Measurements from ENCODE around the gene SKOR1.
A peak's percentile ranks its signal among the peaks of the same experiment; 100 is the strongest.

The SKOR1 gene

DNA sequence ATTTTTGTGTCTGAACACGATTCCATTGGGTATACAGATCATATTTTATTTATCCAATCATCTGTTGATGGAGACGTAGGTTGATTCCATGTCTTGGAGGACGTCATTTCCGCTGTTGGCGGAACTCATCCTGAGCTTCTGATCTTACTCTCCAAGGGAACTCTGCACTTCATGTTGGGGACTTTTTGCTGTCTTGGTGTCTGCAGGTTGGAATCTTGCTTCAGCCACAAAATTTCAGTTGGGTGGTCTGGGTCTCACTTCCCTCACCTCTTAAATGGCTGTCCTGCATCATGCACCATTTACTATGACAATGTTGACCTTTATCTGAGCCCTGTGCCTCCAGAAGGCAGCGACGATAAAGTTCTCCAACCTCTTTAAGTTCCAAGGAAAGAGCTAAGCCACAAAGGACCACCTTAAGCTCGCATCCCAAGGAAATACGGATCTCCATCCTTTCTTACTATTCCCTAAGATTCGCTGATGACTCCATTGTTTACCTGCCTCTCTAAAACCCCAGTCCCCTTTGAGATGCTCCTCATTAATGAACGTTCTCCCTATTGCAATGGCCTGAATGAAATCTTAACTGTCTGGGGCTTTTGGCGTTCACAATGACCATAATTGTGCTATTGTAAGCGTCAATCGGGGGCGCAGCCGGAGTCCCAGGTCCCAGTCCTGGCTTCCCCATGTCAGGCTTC lies 37.6 kb downstream of the SKOR1 start:
- H3K27ac ChIP-seq = peak overlapping the region; percentile 48 to 60
- H3K9me3 ChIP-seq = no peaks in the 10 kb centered on the region
- no peak for DNase-seq
- TF ChIP-seq, protein P1, sequence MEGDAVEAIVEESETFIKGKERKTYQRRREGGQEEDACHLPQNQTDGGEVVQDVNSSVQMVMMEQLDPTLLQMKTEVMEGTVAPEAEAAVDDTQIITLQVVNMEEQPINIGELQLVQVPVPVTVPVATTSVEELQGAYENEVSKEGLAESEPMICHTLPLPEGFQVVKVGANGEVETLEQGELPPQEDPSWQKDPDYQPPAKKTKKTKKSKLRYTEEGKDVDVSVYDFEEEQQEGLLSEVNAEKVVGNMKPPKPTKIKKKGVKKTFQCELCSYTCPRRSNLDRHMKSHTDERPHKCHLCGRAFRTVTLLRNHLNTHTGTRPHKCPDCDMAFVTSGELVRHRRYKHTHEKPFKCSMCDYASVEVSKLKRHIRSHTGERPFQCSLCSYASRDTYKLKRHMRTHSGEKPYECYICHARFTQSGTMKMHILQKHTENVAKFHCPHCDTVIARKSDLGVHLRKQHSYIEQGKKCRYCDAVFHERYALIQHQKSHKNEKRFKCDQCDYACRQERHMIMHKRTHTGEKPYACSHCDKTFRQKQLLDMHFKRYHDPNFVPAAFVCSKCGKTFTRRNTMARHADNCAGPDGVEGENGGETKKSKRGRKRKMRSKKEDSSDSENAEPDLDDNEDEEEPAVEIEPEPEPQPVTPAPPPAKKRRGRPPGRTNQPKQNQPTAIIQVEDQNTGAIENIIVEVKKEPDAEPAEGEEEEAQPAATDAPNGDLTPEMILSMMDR (IDR thresholded peaks at IDR 0.05) = no peak
- H3K36me3 ChIP-seq = no peaks in the 10 kb centered on the region
- intact Hi-C loops (cut with DNase I; ENCODE audit: low total_unique reads) = loop anchor here (5.0 to 10.0 kb wide), 2 partner anchors 192 to 344 kb away; partner anchors contain the start of genes CALML4 and PIAS1
- peaks cover 0 to 15% (median 11%) of the 10 kb centered on the region in 4 donors for H3K4me1 ChIP-seq
- no peaks in the 10 kb centered on the region for H3K27me3 ChIP-seq
- H3K4me3 ChIP-seq = peak overlapping the region; percentile 40 to 48

DNA sequence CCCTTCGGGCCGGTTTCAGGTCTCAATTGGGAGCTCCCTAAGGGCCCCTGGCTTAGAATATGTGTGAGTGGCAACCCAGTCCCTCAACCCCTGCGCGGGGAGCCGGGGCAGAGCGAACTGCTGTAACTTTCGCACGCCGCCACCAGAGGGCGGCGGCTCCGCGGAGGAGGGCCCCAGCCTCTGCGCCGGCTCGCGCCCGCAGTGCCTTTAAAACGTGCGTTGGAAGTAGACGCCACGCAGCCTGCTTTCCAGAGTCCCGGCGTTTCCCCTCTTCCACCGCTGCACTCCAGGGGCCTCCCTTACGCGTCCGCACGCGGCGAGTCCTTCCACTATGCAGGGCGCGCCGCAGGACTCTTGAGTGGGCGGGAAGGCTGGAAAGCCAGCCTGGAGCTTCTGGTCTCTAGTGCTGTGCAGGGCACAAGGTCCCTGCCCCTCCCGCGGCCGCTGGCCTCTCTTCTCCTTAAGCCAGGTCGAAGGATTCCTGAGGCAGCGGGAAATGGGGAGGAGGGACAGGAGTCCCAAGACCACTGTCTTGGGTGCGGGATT lies 38.2 kb downstream of the SKOR1 start:
- intact Hi-C loops (cut with DNase I; ENCODE audit: low total_unique reads) = loop anchor here (5.0 to 10.0 kb wide), 2 partner anchors 191 to 344 kb away; partner anchors contain the start of genes CALML4 and PIAS1
- peaks cover 0 to 15% (median 11%) of the 10 kb centered on the region in 4 donors for H3K4me1 ChIP-seq
- H3K4me3 ChIP-seq = peak overlapping the region; percentile 40 to 48
- H3K27ac ChIP-seq = peak overlapping the region; percentile 48 to 60
- no peaks in the 10 kb centered on the region for H3K36me3 ChIP-seq
- TF ChIP-seq, protein P1 (IDR thresholded peaks at IDR 0.05) = peak; percentile 95 to 97
- no peaks in the 10 kb centered on the region for H3K9me3 ChIP-seq
- peak; percentile 69 to 88 for DNase-seq
- H3K27me3 ChIP-seq = no peaks in the 10 kb centered on the region

DNA sequence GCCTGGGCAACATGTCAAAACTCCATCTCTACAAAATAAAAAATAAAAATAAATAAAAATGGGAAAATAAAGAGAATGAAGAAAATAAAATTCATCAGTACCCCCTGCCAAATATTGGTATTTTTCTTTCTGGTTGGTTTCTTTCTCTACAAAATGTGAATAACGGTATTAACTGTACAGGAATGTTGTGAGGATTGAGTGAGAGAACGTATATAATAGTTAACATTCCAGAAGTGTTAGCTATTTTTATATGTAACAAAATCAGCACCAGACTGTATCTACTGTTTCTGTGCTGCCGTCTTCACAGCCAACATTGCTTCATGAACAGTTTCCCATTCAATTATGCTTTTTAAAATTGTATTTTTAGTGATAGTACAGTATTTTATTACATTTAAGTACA lies 40.0 kb downstream of the SKOR1 start:
- intact Hi-C loops (cut with DNase I; ENCODE audit: low total_unique reads) = loop anchor here (10.0 kb wide), 1 partner anchor 189 kb away; the partner anchor contains the start of gene PIAS1
- H3K27me3 ChIP-seq = no peaks in the 10 kb centered on the region
- no peak overlapping the region for H3K27ac ChIP-seq
- H3K36me3 ChIP-seq = no peaks in the 10 kb centered on the region
- no peak overlapping the region for H3K4me3 ChIP-seq
- peaks cover 0 to 15% (median 11%) of the 10 kb centered on the region in 4 donors for H3K4me1 ChIP-seq
- no peak for DNase-seq
- no peaks in the 10 kb centered on the region for H3K9me3 ChIP-seq
- TF ChIP-seq, protein P1 (IDR thresholded peaks at IDR 0.05) = no peak

DNA sequence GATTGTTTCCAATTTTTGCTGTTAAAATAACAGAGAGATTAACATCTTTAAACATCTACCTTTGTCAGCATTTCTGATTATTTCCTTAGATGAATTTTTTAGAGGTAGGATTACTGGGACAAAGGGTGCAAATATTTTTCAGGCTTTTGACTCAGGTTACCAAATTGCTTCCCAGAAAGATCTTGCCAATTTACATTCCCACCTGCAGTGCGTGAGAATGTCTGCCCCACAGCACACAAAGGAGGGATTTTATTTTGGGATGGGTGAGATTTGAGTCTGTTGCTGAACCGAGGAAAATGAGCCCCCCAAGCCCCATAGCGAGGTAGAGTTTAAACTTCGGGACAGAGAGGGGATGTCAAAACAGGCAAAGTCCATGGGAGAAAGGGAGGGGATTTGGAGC lies 40.5 kb downstream of the SKOR1 start:
- no peak for DNase-seq
- Histone ChIP-seq H3K9me3 (no peaks in the 10 kb centered on the region), H3K36me3 (no peaks in the 10 kb centered on the region), H3K4me1 (peaks cover 0 to 15% (median 11%) of the 10 kb centered on the region in 4 donors), H3K27me3 (no peaks in the 10 kb centered on the region), H3K4me3 (no peak overlapping the region), H3K27ac (no peak overlapping the region)
- TF ChIP-seq, protein P1 (IDR thresholded peaks at IDR 0.05) = no peak
- intact Hi-C loops (cut with DNase I; ENCODE audit: low total_unique reads) = loop anchor here (10.0 kb wide), 1 partner anchor 189 kb away; the partner anchor contains the start of gene PIAS1

DNA sequence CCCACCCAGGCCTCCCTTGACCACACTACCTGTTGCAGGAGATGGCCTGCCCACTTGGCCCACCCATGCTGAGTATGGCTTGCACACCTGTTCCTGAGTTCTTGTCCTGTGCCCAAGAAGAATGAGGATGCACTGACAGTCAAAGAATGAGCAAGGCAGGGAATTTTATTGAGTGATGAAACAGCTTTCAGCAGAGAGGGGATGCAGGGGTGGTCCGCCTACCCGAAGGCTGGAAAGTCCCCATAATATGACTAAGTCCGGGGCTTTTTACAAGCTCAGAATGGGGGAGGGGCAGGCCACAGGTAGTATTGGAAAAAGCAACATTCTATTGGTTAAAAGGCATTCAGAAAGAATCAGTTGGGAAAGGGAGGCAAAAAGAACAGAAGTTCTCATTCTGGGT lies 44.4 kb downstream of the SKOR1 start:
- Histone ChIP-seq H3K4me3 (no peak overlapping the region), H3K9me3 (peaks cover 0 to 7% (median 4%) of the 10 kb centered on the region in 3 donors), H3K4me1 (no peaks in the 10 kb centered on the region), H3K36me3 (no peaks in the 10 kb centered on the region), H3K27me3 (no peaks in the 10 kb centered on the region), H3K27ac (no peak overlapping the region)
- DNase-seq = no peak
- intact Hi-C loops (cut with DNase I; ENCODE audit: low total_unique reads) = loop anchor here (10.0 kb wide), 1 partner anchor 185 kb away; the partner anchor contains the start of gene PIAS1
- TF ChIP-seq, protein P1 (IDR thresholded peaks at IDR 0.05) = no peak

All from tibial artery (tissue), 4 donors.